Middle frontal gyrus (tissue), 1 donor: Measurements from ENCODE around the gene PROCA1.

ENCODE experiments used
- DNase-seq: peaks from one replicate; pipeline ENCODE4 v3.0.0-alpha.2; 2015; ENCODE audit warnings: low spot score; ENCODE audit errors: extremely low spot score

PROCA1 gene

GRCh38 chr17:28710861-28711722 is 596 bp downstream of the PROCA1 start:
- peak; percentile 68 for DNase-seq

GRCh38 chr17:28707339-28707720 is 4.4 kb downstream of the PROCA1 start:
- no peak for DNase-seq

GRCh38 chr17:28706471-28707338 is 5.0 kb downstream of the PROCA1 start:
- no peak for DNase-seq

- DNase-seq, result no peak
Measured at GRCh38 chr17:28705728-28706334, 5.9 kb downstream of the PROCA1 start.

GRCh38 chr17:28705074-28705659 is 6.5 kb downstream of the PROCA1 start:
- no peak for DNase-seq

- no peak for DNase-seq
Measured at GRCh38 chr17:28704219-28704858, 7.3 kb downstream of the PROCA1 start.

GRCh38 chr17:28703552-28704218 is 8.0 kb downstream of the PROCA1 start:
- DNase-seq, result no peak

GRCh38 chr17:28702752-28703150 is 8.9 kb downstream of the PROCA1 start:
- no peak for DNase-seq

- peak; percentile 50 for DNase-seq
Measured at GRCh38 chr17:28702026-28702751, 9.5 kb downstream of the PROCA1 start.

GRCh38 chr17:28700830-28701492 is 10.7 kb downstream of the PROCA1 start:
- no peak for DNase-seq

- DNase-seq, result no peak
Measured at GRCh38 chr17:28700278-28700677, 11.4 kb downstream of the PROCA1 start.

- DNase-seq, result no peak
Measured at GRCh38 chr17:28698253-28698941, 13.3 kb downstream of the PROCA1 start.

- DNase-seq, result no peak
Measured at GRCh38 chr17:28693869-28694268, 17.8 kb downstream of the PROCA1 start.

GRCh38 chr17:28689011-28689410 is 22.7 kb downstream of the PROCA1 start:
- DNase-seq, result no peak

- no peak for DNase-seq
Measured at GRCh38 chr17:28688481-28688880, 23.2 kb downstream of the PROCA1 start.

- DNase-seq, result no peak
Measured at GRCh38 chr17:28686296-28686695, 25.4 kb downstream of the PROCA1 start.

- no peak for DNase-seq
Measured at GRCh38 chr17:28685366-28685765, 26.3 kb downstream of the PROCA1 start.

- DNase-seq, result peak; percentile 82
Measured at GRCh38 chr17:28684963-28685362, 26.7 kb downstream of the PROCA1 start.

- DNase-seq, result no peak
Measured at GRCh38 chr17:28682655-28683054, 29.0 kb downstream of the PROCA1 start.
